Stimulated activated CD8-positive, alpha-beta memory T cell treated with anti-CD3 and anti-CD28 coated beads, Interleukin-4, amount 100 ng/mL, for 24 hours (primary cell): ENCODE measurements around the gene ACTC1.

Experiments
- DNase-seq: peaks from one replicate; pipeline ENCODE4 v3.0.0-alpha.2; 2020; ENCODE audit warnings: low read depth

Gene ACTC1

GRCh38 chr15:34799149-34800101 lies 4.1 kb upstream of the ACTC1 start:
- no peak for DNase-seq

GRCh38 chr15:34796847-34797435 lies 1.6 kb upstream of the ACTC1 start:
- DNase-seq = no peak

- DNase-seq = no peak
Measured at GRCh38 chr15:34794590-34795206, 651 bp downstream of the ACTC1 start.

- no peak for DNase-seq
Measured at GRCh38 chr15:34793901-34794300, 1.4 kb downstream of the ACTC1 start.

- no peak for DNase-seq
Measured at GRCh38 chr15:34793071-34793470, 2.3 kb downstream of the ACTC1 start.

GRCh38 chr15:34791701-34792100 lies 3.6 kb downstream of the ACTC1 start:
- DNase-seq = no peak

GRCh38 chr15:34790121-34790520 lies 5.2 kb downstream of the ACTC1 start:
- no peak for DNase-seq

GRCh38 chr15:34789326-34789725 lies 6.0 kb downstream of the ACTC1 start:
- DNase-seq = no peak

GRCh38 chr15:34786206-34786605 lies 9.1 kb downstream of the ACTC1 start:
- DNase-seq = no peak

GRCh38 chr15:34783991-34784390 lies 11.4 kb downstream of the ACTC1 start:
- no peak for DNase-seq

- no peak for DNase-seq
Measured at GRCh38 chr15:34783431-34783830, 11.9 kb downstream of the ACTC1 start.

GRCh38 chr15:34782901-34783300 lies 12.4 kb downstream of the ACTC1 start:
- DNase-seq = no peak

GRCh38 chr15:34780725-34781124 lies 14.6 kb downstream of the ACTC1 start:
- DNase-seq = no peak

GRCh38 chr15:34776606-34777105 lies 18.7 kb downstream of the ACTC1 start:
- no peak for DNase-seq

- DNase-seq = no peak
Measured at GRCh38 chr15:34773917-34774316, 21.4 kb downstream of the ACTC1 start.

GRCh38 chr15:34773013-34773412 lies 22.3 kb downstream of the ACTC1 start:
- no peak for DNase-seq

GRCh38 chr15:34772312-34772711 lies 23.0 kb downstream of the ACTC1 start:
- DNase-seq = no peak

GRCh38 chr15:34769711-34770110 lies 25.6 kb downstream of the ACTC1 start:
- no peak for DNase-seq

- no peak for DNase-seq
Measured at GRCh38 chr15:34768530-34768929, 26.8 kb downstream of the ACTC1 start.

- no peak for DNase-seq
Measured at GRCh38 chr15:34765741-34766140, 29.6 kb downstream of the ACTC1 start.

GRCh38 chr15:34760909-34761308 lies 34.4 kb downstream of the ACTC1 start:
- no peak for DNase-seq

GRCh38 chr15:34759992-34760391 lies 35.4 kb downstream of the ACTC1 start:
- DNase-seq = no peak

GRCh38 chr15:34759347-34759746 lies 36.0 kb downstream of the ACTC1 start:
- no peak for DNase-seq
